Psoas muscle (tissue), 8 donors: ENCODE results near the gene ENAH. TPM values are rescaled to one million over a fixed set of nuclear protein-coding genes. Genes with fewer than 3 reads are reported as not detected.

Experiments
- ATAC-seq, 4 donors: fragments of 200-7000 bp; cut with Tn5 transposase; one replicate each; pipeline ENCODE4 v1.9.1; 2020; ENCODE audit warnings: moderate library complexity in 3 of 4, mild to moderate bottlenecking in 2 of 4
- DNase-seq, 2 donors: peaks; one replicate each; pipeline ENCODE4 v3.0.0-alpha.2; 2020
- H3K27ac ChIP-seq: fragments of 200-600 bp; one replicate; pipeline ENCODE4 v1.8.0; 2022
- H3K27me3 ChIP-seq, 3 donors: fragments of 200-600 bp in 1 of 3; one replicate each; pipeline versions ENCODE4 v1.6.1 to v1.8.0; 2013 to 2022; ENCODE audit warnings: low read length in 2 of 3, mild to moderate bottlenecking in 2 of 3, moderate library complexity in 1 of 3; ENCODE audit not compliant: insufficient read depth in 3 of 3
- H3K36me3 ChIP-seq, 2 donors: fragments of 200-600 bp in 1 of 2; one replicate each; pipeline versions ENCODE4 v1.6.1 to v1.8.0; 2013 to 2022; ENCODE audit warnings: low read depth in 1 of 2, mild to moderate bottlenecking in 1 of 2, moderate library complexity in 1 of 2; ENCODE audit not compliant: insufficient read depth in 1 of 2
- H3K4me1 ChIP-seq: fragments of 200-600 bp; one replicate; pipeline ENCODE4 v1.8.0; 2022
- H3K4me3 ChIP-seq: fragments of 200-600 bp; one replicate; pipeline ENCODE4 v1.8.0; 2022; ENCODE audit warnings: mild to moderate bottlenecking
- H3K9me3 ChIP-seq: fragments of 200-600 bp; one replicate; pipeline ENCODE4 v1.8.0; 2022
- CTCF ChIP-seq: fragments of 200-600 bp; IDR thresholded peaks from one replicate; pipeline ENCODE4 v1.8.0; 2022; ENCODE audit warnings: antibody characterized with exemption
- WGBS, 3 donors: extraction: QIAGEN DNeasy Blood & Tissue Kit; methylation state at CpG; one replicate each; pipeline versions ENCODE4 v1.1.6 to v1.1.7; 2013; 5-methylcytosine and 5-hydroxymethylcytosine counted together
- intact Hi-C, 2 donors: fragments of 100-400 bp; cut with DNase I; formaldehyde crosslinking; loops; one replicate each; pipeline versions ENCODE4 v1.11.0 to v1.14.2; 2022
- polyA plus RNA-seq, 3 donors: library from polyadenylated mRNA; stranded (reverse); fragments of 200-250 nt; gene quantifications; one replicate each; pipeline ENCODE4 v1.2.3, GENCODE V29; 2013
- total RNA-seq, 4 donors: library from RNA; stranded (reverse); fragmentation: NEBNext Ultra II Directional in 2 of 4; extraction: Animal tissue kit (Norgen Biotek cat#: 25700) in 2 of 4; gene quantifications; one replicate each; pipeline versions ENCODE4 v1.2.1 to v1.2.4, GENCODE V29; 2021 to 2023
- donor health status: healthy with polysubstance abuse.
- donor health status: DM: no; HTN: no; CAD: no; lungs with moderate emphysema.
- donor health status: Bipolar disorder and iron deficiency.
- donor health status: healthy.
- donor health status: DM: yes; HTN: yes; CAD: no.
- donor health status: DM: no; HTN: no; CAD: no.
- donor health status: DM: no; HTN: no; CAD: no.
- donor health status: DM: yes; HTN: yes; CAD: no.

Gene ENAH
- total and polyA plus RNA-seq, 7 donors, result 17.1 to 262 (median 119) TPM

GRCh38 chr1:225688345-225688744, 35.4 kb upstream of the ENAH start:
- 82 to 92% (median 83%) methylated on average over 2 of the region's 2 CpGs for WGBS, 3 donors
- ATAC-seq, result no peak
- H3K27me3 ChIP-seq, result no peaks in the 10 kb centered on the region

GRCh38 chr1:225685476-225686176, 32.7 kb upstream of the ENAH start:
- Histone ChIP-seq H3K27ac (no peak overlapping the region), H3K36me3 (no peaks in the 10 kb centered on the region), H3K9me3 (no peaks in the 10 kb centered on the region), H3K4me1 (peaks cover 6% of the 10 kb centered on the region), H3K4me3 (no peak overlapping the region), H3K27me3 (no peaks in the 10 kb centered on the region)
- no peak for DNase-seq
- intact Hi-C loops, result no loop called here
- 74 to 88% (median 87%) methylated on average over 1 of the region's 1 CpG for WGBS, 3 donors
- no peak for TF ChIP-seq CTCF
- no peak for ATAC-seq

More at GRCh38 chr1:225688345-225688744, 35.4 kb upstream of the ENAH start:
- H3K27ac ChIP-seq, result no peak overlapping the region
- DNase-seq, result no peak
- no peak for TF ChIP-seq CTCF
- no peaks in the 10 kb centered on the region for H3K9me3 ChIP-seq
- H3K4me1 ChIP-seq, result peaks cover 19% of the 10 kb centered on the region
- H3K36me3 ChIP-seq, result no peaks in the 10 kb centered on the region
- H3K4me3 ChIP-seq, result no peak overlapping the region
- intact Hi-C loops, result no loop called here

- no peaks in the 10 kb centered on the region for H3K27me3 ChIP-seq
- no peak overlapping the region for H3K4me3 ChIP-seq
- no peaks in the 10 kb centered on the region for H3K9me3 ChIP-seq
- TF ChIP-seq CTCF, result no peak
- 79 to 88% (median 84%) methylated on average over 4 of the region's 4 CpGs for WGBS, 3 donors
- DNase-seq, result no peak
- H3K27ac ChIP-seq, result no peak overlapping the region
- H3K4me1 ChIP-seq, result peaks cover 4% of the 10 kb centered on the region
- no peaks in the 10 kb centered on the region for H3K36me3 ChIP-seq
- intact Hi-C loops, result no loop called here
- no peak for ATAC-seq
Observed at GRCh38 chr1:225684741-225685140, 31.8 kb upstream of the ENAH start.

GRCh38 chr1:225681231-225681630, 28.3 kb upstream of the ENAH start:
- intact Hi-C loops, result no loop called here
- Histone ChIP-seq H3K9me3 (no peaks in the 10 kb centered on the region), H3K27ac (no peak overlapping the region), H3K27me3 (no peaks in the 10 kb centered on the region), H3K36me3 (no peaks in the 10 kb centered on the region), H3K4me1 (no peaks in the 10 kb centered on the region), H3K4me3 (no peak overlapping the region)
- WGBS, 3 donors, result 80 to 82% (median 82%) methylated on average over 2 of the region's 2 CpGs
- TF ChIP-seq CTCF, result no peak
- no peak for DNase-seq
- no peak for ATAC-seq

DNA sequence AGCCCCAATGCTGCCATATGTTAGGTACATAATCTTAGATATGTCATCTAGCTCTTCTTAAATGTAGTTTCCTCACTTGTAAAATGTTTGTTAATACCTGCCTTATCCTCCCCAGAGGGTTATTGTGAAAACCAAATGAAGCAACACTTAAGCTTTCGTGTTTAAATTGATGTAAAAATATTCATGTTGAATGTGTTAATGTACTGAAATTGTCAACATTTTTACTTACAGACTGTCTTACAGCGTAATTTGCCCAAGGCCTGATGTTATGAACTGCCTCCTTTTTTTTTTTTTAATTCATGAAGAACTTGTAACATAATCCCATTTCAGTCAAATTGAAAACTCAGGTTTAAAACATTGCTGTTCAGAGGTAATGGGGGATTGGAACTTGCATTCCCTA, 25.6 kb upstream of the ENAH start:
- WGBS, 3 donors, result 95 to 98% (median 97%) methylated on average over 2 of the region's 2 CpGs
- intact Hi-C loops, result no loop called here
- DNase-seq, result no peak
- Histone ChIP-seq H3K4me3 (no peak overlapping the region), H3K27ac (no peak overlapping the region), H3K36me3 (no peaks in the 10 kb centered on the region), H3K27me3 (no peaks in the 10 kb centered on the region), H3K9me3 (no peaks in the 10 kb centered on the region), H3K4me1 (no peaks in the 10 kb centered on the region)
- no peak for ATAC-seq
- no peak for TF ChIP-seq CTCF
